ENCODE results near the gene SYT17. TPM values are rescaled to one million over a fixed set of nuclear protein-coding genes. Genes with fewer than 3 reads are reported as not detected.

Gene SYT17
- polyA plus RNA-seq, 1 donor (not counting 4 experiments of a cell fraction or from before 2014, with no cell fraction given) = not detected

DNA sequence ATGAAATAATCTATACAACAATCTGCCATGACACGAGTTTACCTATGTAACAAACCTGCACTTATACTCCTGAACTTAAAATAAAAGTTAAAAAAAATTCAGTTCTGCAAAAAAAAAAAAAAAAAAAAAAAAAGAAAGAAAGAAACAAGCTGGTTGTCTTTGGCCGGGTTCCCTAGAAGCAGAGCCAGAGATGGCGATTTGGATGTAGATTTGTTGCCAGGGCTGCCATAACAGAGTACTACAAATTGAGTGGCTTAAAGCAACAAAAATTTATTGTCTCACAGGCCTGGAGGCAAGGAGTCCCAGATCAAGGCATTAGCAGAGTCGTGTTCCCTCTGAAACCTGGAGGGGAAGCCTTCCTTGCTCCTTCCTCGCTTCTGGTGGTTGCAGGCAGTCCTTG, 20.4 kb downstream of the SYT17 start:
- Histone ChIP-seq H3K79me2 (ENCODE audit: control insufficient read depth, insufficient read depth, low read length) (no peaks in the 10 kb centered on the region), H3K27ac (ENCODE audit: control insufficient read depth, insufficient read depth, low read length) (no peak overlapping the region), H2AFZ (ENCODE audit: control insufficient read depth, low read length) (no peak overlapping the region), H4K20me1 (ENCODE audit: control insufficient read depth, extremely low read depth, insufficient read depth, low read length) (no peaks in the 10 kb centered on the region), H3K36me3 (ENCODE audit: control insufficient read depth in 2 of 2, extremely low read depth in 1 of 2, insufficient read depth in 2 of 2, low read length in 2 of 2) (no peaks in the 10 kb centered on the region), H3K9ac (ENCODE audit: control insufficient read depth, extremely low read depth, insufficient read depth, low read length) (no peak overlapping the region), H3K9me1 (ENCODE audit: control insufficient read depth, extremely low read depth, insufficient read depth, low read length) (no peaks in the 10 kb centered on the region), H3K4me1 (ENCODE audit: control insufficient read depth, extremely low read depth, insufficient read depth, low read length) (no peaks in the 10 kb centered on the region), H3K4me3 (ENCODE audit: control insufficient read depth in 2 of 3, extremely low read depth in 1 of 3, insufficient read depth in 2 of 3, low read depth in 1 of 3, low read length in 3 of 3) (no peak overlapping the region), H3K27me3 (ENCODE audit: control insufficient read depth, extremely low read depth, insufficient read depth, low read length) (no peaks in the 10 kb centered on the region), H3K9me3 (ENCODE audit: control insufficient read depth, low read depth, low read length) (no peaks in the 10 kb centered on the region), H3K4me2 (ENCODE audit: control insufficient read depth, extremely low read depth, insufficient read depth, low read depth, low read length) (no peak overlapping the region)
- dilution Hi-C loops (cut with MboI; ENCODE audit: extremely low pct_ligation_motif_present, low sequenced_read_pairs) = no loop called here
- FAIRE-seq = no peak
- TF ChIP-seq, protein P1, sequence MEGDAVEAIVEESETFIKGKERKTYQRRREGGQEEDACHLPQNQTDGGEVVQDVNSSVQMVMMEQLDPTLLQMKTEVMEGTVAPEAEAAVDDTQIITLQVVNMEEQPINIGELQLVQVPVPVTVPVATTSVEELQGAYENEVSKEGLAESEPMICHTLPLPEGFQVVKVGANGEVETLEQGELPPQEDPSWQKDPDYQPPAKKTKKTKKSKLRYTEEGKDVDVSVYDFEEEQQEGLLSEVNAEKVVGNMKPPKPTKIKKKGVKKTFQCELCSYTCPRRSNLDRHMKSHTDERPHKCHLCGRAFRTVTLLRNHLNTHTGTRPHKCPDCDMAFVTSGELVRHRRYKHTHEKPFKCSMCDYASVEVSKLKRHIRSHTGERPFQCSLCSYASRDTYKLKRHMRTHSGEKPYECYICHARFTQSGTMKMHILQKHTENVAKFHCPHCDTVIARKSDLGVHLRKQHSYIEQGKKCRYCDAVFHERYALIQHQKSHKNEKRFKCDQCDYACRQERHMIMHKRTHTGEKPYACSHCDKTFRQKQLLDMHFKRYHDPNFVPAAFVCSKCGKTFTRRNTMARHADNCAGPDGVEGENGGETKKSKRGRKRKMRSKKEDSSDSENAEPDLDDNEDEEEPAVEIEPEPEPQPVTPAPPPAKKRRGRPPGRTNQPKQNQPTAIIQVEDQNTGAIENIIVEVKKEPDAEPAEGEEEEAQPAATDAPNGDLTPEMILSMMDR (optimal IDR thresholded peaks at IDR 0.05 in 1 of 3, IDR thresholded peaks at IDR 0.05 in 1 of 3, conservative IDR thresholded peaks at IDR 0.05 in 1 of 3; ENCODE audit: extremely low read depth in 1 of 3, insufficient read depth in 2 of 3, low read length in 3 of 3) = no peak
- TF ChIP-seq EZH2 (IDR thresholded peaks at IDR 0.05; ENCODE audit: low read length) = no peak
- no peak for DNase-seq (ENCODE audit: low read depth, low spot score)

DNA sequence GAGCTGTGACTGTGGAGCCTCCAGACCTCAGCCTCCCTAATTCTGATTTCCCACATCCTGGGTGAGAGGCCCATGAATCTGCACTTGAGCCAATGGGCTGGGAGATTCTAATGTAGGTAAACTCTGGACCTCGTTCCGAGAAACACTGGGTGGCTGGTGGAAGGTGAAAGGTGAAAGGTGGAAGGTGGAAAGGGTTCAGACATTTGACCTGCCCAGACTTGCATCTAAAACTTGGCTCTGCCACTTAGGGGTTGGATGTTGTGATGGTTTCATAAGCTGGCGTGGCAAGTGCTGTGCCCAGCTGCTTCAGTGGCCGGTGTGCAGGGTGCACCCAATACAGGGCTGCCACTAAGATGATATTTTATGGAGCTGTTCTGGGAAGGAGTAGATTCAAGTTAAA, 24.8 kb downstream of the SYT17 start:
- DNase-seq (ENCODE audit: low read depth, low spot score) (no peak), FAIRE-seq (no peak)
- H3K4me2 ChIP-seq (ENCODE audit: control insufficient read depth, extremely low read depth, insufficient read depth, low read depth, low read length) = no peak overlapping the region
- dilution Hi-C loops (cut with MboI; ENCODE audit: extremely low pct_ligation_motif_present, low sequenced_read_pairs) = no loop called here
- no peaks in the 10 kb centered on the region for H3K4me1 ChIP-seq (ENCODE audit: control insufficient read depth, extremely low read depth, insufficient read depth, low read length)
- H2AFZ ChIP-seq (ENCODE audit: control insufficient read depth, low read length) = no peak overlapping the region
- H3K27ac ChIP-seq (ENCODE audit: control insufficient read depth, insufficient read depth, low read length) = no peak overlapping the region
- H4K20me1 ChIP-seq (ENCODE audit: control insufficient read depth, extremely low read depth, insufficient read depth, low read length) = no peaks in the 10 kb centered on the region
- H3K9me3 ChIP-seq (ENCODE audit: control insufficient read depth, low read depth, low read length) = no peaks in the 10 kb centered on the region
- H3K36me3 ChIP-seq (ENCODE audit: control insufficient read depth in 2 of 2, extremely low read depth in 1 of 2, insufficient read depth in 2 of 2, low read length in 2 of 2) = no peaks in the 10 kb centered on the region
- no peaks in the 10 kb centered on the region for H3K27me3 ChIP-seq (ENCODE audit: control insufficient read depth, extremely low read depth, insufficient read depth, low read length)
- H3K79me2 ChIP-seq (ENCODE audit: control insufficient read depth, insufficient read depth, low read length) = no peaks in the 10 kb centered on the region
- no peaks in the 10 kb centered on the region for H3K9me1 ChIP-seq (ENCODE audit: control insufficient read depth, extremely low read depth, insufficient read depth, low read length)
- TF ChIP-seq EZH2 (IDR thresholded peaks at IDR 0.05; ENCODE audit: low read length) = no peak
- TF ChIP-seq, protein P1 (optimal IDR thresholded peaks at IDR 0.05 in 1 of 3, IDR thresholded peaks at IDR 0.05 in 1 of 3, conservative IDR thresholded peaks at IDR 0.05 in 1 of 3; ENCODE audit: extremely low read depth in 1 of 3, insufficient read depth in 2 of 3, low read length in 3 of 3) = no peak
- H3K9ac ChIP-seq (ENCODE audit: control insufficient read depth, extremely low read depth, insufficient read depth, low read length) = no peak overlapping the region
- H3K4me3 ChIP-seq (ENCODE audit: control insufficient read depth in 2 of 3, extremely low read depth in 1 of 3, insufficient read depth in 2 of 3, low read depth in 1 of 3, low read length in 3 of 3) = no peak overlapping the region
